ENCODE data around the gene LYG2.
"Not testable (repeated sequence)": the region's sequence is repeated elsewhere in the genome, so short reads cannot be mapped to it uniquely, and the experiment has no call there.

LYG2 gene

GRCh38 chr2:99279969-99280695 is 24.7 kb upstream of the LYG2 start:
- no peak overlapping the region for H2AFZ ChIP-seq (ENCODE audit: low read depth)
- H3K4me2 ChIP-seq, result no peak overlapping the region
- no peak overlapping the region for H3K4me3 ChIP-seq (IDR thresholded peaks at IDR 0.05; ENCODE audit: insufficient read depth, low read depth, low read length)
- no peaks in the 10 kb centered on the region for H3K79me2 ChIP-seq (ENCODE audit: insufficient read depth, low read depth)
- no peaks in the 10 kb centered on the region for H3K4me1 ChIP-seq (ENCODE audit: low read depth, poor library complexity, severe bottlenecking)
- no peaks in the 10 kb centered on the region for H3K36me3 ChIP-seq (ENCODE audit: insufficient read depth)
- no peak overlapping the region for H3K9ac ChIP-seq
- no peak for TF ChIP-seq CTCF (conservative IDR thresholded peaks at IDR 0.05; ENCODE audit: low read depth, low read length)
- H3K27ac ChIP-seq, result no peak overlapping the region
- no peaks in the 10 kb centered on the region for H3K27me3 ChIP-seq (ENCODE audit: insufficient read depth, low read depth)
- H4K20me1 ChIP-seq (ENCODE audit: insufficient read depth), result no peaks in the 10 kb centered on the region

GRCh38 chr2:99278793-99279291 is 23.4 kb upstream of the LYG2 start:
- Histone ChIP-seq H3K4me1 (ENCODE audit: low read depth, poor library complexity, severe bottlenecking) (no peaks in the 10 kb centered on the region), H4K20me1 (ENCODE audit: insufficient read depth) (no peaks in the 10 kb centered on the region), H3K27ac (no peak overlapping the region), H2AFZ (ENCODE audit: low read depth) (no peak overlapping the region), H3K79me2 (ENCODE audit: insufficient read depth, low read depth) (no peaks in the 10 kb centered on the region), H3K4me2 (no peak overlapping the region), H3K36me3 (ENCODE audit: insufficient read depth) (no peaks in the 10 kb centered on the region), H3K27me3 (ENCODE audit: insufficient read depth, low read depth) (no peaks in the 10 kb centered on the region), H3K9ac (no peak overlapping the region), H3K4me3 (IDR thresholded peaks at IDR 0.05; ENCODE audit: insufficient read depth, low read depth, low read length) (no peak overlapping the region)
- TF ChIP-seq CTCF (conservative IDR thresholded peaks at IDR 0.05; ENCODE audit: low read depth, low read length), result no peak

DNA sequence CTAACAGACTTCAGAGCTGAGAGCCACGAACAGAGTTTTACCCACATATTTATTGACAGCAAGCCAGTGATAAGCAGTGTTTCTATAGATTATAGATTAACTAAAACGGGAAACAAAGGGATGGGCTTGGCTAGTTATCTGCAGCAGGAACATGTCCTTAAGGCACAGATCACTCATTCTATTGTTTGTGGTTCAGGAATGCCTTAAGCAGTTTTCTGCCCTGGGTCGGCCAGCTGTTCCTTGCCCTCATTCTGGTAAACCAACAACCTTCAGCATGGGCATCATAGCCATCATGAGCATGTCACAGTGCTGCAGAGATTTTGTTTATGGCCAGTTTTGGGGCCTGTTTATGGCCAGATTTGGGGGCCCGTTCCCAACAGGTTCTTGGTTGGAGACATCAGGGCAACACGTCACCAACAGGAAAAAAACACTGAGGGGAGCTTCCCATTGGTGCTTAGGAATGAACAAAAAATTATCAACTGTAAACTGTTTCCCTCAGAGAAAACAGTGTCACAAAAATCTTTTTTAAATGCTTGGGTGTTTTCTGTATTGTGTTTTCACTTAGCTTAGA is 22.8 kb upstream of the LYG2 start:
- not testable (repeated sequence) for H3K9ac ChIP-seq; H3K4me3 ChIP-seq (IDR thresholded peaks at IDR 0.05; ENCODE audit: insufficient read depth, low read depth, low read length); H3K4me2 ChIP-seq; H3K27ac ChIP-seq; H3K36me3 ChIP-seq (ENCODE audit: insufficient read depth); H3K79me2 ChIP-seq (ENCODE audit: insufficient read depth, low read depth); H2AFZ ChIP-seq (ENCODE audit: low read depth); H3K4me1 ChIP-seq (ENCODE audit: low read depth, poor library complexity, severe bottlenecking); H4K20me1 ChIP-seq (ENCODE audit: insufficient read depth); H3K27me3 ChIP-seq (ENCODE audit: insufficient read depth, low read depth)

- H3K9ac ChIP-seq, result no peak overlapping the region
- no peaks in the 10 kb centered on the region for H3K27me3 ChIP-seq (ENCODE audit: insufficient read depth, low read depth)
- TF ChIP-seq CTCF (conservative IDR thresholded peaks at IDR 0.05; ENCODE audit: low read depth, low read length), result no peak
- H3K4me2 ChIP-seq, result no peak overlapping the region
- H3K79me2 ChIP-seq (ENCODE audit: insufficient read depth, low read depth), result no peaks in the 10 kb centered on the region
- H3K4me3 ChIP-seq (IDR thresholded peaks at IDR 0.05; ENCODE audit: insufficient read depth, low read depth, low read length), result no peak overlapping the region
- no peak overlapping the region for H3K27ac ChIP-seq
- H3K36me3 ChIP-seq (ENCODE audit: insufficient read depth), result no peaks in the 10 kb centered on the region
- H2AFZ ChIP-seq (ENCODE audit: low read depth), result no peak overlapping the region
- no peaks in the 10 kb centered on the region for H3K4me1 ChIP-seq (ENCODE audit: low read depth, poor library complexity, severe bottlenecking)
- no peaks in the 10 kb centered on the region for H4K20me1 ChIP-seq (ENCODE audit: insufficient read depth)
Measured at GRCh38 chr2:99275882-99276281, 20.4 kb upstream of the LYG2 start.

GRCh38 chr2:99261242-99261641 is 5.8 kb upstream of the LYG2 start:
- Histone ChIP-seq H4K20me1 (ENCODE audit: insufficient read depth) (no peaks in the 10 kb centered on the region), H3K4me1 (ENCODE audit: low read depth, poor library complexity, severe bottlenecking) (no peaks in the 10 kb centered on the region), H3K36me3 (ENCODE audit: insufficient read depth) (no peaks in the 10 kb centered on the region), H3K27ac (no peak overlapping the region), H3K27me3 (ENCODE audit: insufficient read depth, low read depth) (no peaks in the 10 kb centered on the region), H3K4me3 (IDR thresholded peaks at IDR 0.05; ENCODE audit: insufficient read depth, low read depth, low read length) (no peak overlapping the region), H3K4me2 (no peak overlapping the region), H2AFZ (ENCODE audit: low read depth) (no peak overlapping the region), H3K9ac (no peak overlapping the region), H3K79me2 (ENCODE audit: insufficient read depth, low read depth) (no peaks in the 10 kb centered on the region)
- TF ChIP-seq CTCF (conservative IDR thresholded peaks at IDR 0.05; ENCODE audit: low read depth, low read length), result no peak

All from KMS-11 (cell line).